Smooth muscle cell of the brain vasculature (primary cell): Measurements from ENCODE around the gene PMAIP1.
"Not testable (repeated sequence)": the region's sequence is repeated elsewhere in the genome, so short reads cannot be mapped to it uniquely, and the experiment has no call there.

Source experiments
- DNase-seq: peaks from one replicate; pipeline ENCODE4 v3.0.0-alpha.2; 2012; ENCODE audit warnings: low read depth, low spot score

The PMAIP1 gene

DNA sequence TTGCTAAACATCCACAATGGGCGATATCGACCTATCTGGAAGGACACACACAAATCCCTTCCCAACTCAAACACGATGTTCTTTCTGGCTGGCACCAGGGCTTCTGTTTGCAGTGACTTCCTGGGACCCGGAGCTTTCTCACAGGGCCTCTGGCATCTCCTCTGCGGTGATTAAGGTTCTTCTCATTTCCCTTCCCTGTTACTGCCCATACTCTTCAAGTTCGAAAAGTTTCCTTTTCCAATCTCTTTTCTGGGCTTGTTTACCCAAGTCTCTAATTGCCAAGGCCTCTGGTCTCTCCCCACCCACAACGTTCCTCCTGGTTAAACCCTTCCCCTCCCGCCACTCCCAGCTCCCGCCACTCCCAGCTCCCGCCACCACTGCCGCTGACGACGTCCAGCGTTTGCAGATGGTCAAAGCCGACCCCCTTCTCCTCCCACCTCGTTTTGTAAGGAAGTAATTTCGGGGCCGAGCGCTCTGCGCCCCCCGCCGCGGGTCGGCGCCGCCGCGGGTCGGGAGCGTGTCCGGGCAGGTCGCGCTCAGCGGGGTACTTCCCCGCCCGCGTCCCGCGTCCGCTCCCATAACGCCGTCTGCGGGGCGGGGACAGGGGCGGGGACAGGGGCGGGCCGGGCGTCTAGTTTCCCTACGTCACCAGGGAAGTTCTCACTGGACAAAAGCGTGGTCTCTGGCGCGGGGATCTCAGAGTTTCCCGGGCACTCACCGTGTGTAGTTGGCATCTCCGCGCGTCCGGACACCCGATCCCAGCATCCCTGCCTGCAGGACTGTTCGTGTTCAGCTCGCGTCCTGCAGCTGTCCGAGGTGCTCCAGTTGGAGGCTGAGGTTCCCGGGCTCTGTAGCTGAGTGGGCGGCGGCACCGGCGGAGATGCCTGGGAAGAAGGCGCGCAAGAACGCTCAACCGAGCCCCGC, at the start of gene PMAIP1:
TSS of gene PMAIP1 (plus strand) at position 699 of the 924 bp plus-strand sequence. CDS start at position 881, 182 bp downstream.
- DNase-seq = peak; percentile 89

DNA sequence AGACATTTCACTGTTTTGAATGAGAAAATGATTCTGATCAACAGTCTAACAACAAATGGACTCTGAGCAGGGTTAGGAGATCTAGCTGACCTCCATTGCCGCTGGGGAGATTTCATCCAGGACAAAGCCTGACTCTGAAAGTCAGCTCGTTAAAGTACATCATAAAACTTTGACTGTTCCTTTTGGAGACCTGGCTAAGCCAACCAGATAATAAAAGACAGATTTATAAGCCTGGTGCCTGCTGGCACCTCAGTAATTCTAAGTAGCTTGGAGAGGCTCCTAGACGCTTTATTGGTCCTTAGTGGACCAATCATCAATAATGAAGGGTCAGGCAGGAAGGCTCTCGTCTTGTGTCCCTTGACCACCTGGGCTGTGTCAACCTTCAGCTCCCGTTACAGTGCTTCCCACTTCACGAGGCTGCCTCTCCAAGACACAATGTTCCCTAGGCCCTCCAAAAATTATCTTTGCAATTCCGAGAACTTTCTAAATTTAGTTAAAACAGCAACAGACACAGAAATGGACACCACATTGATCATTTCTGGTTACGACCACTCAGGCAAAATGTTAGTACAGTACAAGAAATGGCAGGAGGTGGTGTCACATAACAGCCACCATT, 47.9 kb upstream of the PMAIP1 start:
- no peak for DNase-seq

DNA sequence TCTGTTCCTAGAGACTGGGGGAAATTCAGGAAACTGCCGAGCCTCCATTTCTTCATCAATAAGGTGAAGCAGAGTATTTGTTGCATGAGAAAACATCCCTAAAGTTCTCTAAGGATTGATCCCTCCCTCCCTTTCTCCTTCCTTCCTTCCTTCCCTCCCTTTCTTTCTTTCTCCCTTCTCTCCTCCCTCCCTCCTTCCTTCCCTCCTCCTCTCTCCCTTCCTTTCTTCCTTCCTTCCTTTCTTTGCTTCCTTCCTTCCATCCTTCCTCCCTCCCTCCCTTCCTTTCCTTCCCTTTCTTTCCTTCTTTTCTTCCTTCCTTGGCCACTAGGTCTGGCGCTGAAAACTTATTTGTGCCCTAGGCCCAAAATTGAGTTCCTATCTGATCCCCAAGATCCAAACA, 47.2 kb upstream of the PMAIP1 start:
- DNase-seq = no peak

DNA sequence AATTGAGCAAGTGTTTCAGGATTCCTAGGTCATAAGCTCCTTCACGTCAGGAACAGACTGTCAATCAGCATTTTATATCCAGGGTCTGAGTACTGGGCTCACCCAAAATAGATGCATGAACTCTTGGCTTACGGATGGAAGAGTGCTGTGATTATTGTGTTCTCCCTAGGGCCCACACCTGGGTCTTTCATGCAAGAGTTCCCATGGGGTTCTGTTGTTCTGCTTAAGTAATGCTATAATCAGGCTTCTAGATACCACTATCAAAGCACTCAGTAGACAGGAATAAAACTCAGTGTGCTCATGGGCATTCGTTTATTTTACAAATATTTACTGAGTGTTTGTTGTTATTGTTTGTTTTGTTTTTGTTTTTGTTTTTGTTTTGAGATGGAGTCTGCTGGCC, 46.4 kb upstream of the PMAIP1 start:
- DNase-seq = no peak

DNA sequence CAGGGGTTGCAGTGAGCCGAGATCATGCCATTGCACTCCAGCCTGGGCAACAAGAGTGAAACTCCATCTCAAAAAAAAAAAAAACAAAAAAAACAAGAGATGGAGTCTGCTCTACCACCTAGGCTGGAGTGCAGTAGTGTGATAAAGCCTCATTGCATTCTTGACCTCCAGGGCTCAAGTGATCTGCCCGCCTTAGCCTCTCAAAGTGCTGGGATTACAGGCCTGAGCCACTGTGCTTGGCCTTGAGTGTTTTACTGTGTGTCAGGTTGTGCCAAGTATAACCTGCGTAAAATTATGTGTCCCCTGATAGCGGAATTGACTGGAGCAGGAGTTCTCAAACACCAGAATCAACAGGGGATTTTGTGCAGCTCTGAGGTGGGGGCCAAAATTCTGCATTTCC, 45.8 kb upstream of the PMAIP1 start:
- DNase-seq = not testable (repeated sequence)

DNA sequence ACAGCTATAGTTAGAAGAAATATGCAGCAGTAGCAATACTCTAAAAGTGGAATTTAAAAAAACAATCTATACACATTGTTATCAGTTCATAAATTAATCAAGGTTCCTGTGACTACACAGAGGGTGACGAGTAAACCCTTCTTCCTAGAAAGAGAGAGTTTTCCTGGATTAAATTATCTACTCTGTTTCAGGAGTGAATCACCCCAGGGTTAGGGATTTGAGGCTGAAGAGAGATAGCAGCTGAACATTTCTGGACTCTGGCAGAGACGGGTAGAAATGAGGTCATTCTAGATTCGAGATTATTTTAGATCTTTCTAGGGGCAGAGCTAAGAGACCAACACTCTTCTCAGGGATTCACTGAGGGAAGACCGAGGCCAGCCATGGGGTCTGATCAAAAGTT, 38.8 kb upstream of the PMAIP1 start:
- no peak for DNase-seq

DNA sequence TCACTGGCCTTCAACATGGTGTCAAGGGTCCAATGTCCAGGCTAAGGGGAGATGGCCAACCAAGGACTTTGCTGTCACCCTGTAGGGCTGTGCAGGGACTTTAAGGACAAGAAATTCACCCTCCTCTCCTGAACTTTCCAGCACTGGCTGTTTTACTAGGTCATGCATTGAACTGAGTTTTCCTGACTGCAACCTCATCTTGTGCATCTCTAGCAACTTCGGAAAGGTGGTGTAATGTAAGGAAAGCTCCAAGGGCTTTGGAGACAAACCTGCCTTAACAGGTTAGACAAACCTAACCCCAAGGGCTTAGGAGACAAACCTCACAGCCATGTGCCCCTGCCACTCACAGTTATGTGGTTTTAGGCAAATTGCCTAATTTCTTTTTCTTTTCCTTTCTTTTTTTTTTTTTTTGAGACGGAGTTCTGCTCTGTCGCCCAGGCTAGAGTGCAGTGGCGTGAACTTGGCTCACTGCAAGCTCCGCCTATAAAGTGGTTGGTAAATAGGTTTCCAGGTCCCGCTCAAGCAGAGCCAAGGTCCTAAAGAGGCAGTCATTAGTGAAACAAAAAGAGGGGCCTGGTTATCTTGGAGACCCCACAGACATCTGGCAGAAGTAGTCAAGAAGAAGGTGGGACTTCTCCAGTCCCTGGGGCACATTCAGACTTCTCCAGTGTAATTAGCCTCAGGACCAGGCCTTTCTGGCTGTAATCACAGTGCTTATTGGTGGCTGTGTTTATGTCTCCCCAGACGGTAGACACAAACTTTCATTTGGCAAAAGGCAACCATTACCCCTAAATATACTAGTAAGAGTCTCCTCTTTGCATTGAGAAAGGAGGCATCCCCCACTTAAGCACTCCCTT, 37.6 kb upstream of the PMAIP1 start:
- DNase-seq = no peak

DNA sequence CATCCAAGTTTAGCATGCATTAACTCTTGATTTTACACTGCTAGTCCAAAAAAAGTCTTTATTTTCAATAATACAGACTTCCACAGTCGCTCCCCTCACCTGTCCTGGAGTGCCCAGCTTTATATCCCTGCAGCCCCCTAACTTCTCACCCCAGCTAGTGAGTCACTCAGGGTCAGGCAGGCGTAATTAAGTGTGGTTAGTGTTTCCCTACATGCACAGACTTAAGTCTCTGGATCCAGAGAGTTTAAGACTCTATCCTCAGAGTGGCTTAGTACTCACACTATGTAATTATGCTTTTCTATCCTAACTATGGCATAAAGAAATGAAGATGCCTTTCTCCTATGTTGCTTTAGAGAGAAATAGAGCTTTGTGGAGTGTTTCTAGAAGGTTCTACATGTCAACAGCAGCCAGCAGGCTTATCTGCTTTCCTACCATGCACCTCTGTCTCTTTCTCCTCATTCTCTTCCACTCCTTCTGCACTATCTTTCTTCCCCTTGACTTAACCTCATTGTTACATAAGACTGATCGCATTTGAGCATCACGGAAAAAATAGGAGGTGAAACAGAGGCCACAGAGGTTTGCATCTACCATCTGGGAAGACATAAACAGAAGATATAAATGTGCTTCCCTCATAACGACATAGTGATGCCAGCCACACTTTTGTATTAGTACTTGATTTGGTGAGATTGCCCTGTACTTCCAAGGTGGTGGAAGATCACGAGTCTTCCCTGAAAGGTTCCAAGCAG, 34.4 kb upstream of the PMAIP1 start:
- DNase-seq = no peak

DNA sequence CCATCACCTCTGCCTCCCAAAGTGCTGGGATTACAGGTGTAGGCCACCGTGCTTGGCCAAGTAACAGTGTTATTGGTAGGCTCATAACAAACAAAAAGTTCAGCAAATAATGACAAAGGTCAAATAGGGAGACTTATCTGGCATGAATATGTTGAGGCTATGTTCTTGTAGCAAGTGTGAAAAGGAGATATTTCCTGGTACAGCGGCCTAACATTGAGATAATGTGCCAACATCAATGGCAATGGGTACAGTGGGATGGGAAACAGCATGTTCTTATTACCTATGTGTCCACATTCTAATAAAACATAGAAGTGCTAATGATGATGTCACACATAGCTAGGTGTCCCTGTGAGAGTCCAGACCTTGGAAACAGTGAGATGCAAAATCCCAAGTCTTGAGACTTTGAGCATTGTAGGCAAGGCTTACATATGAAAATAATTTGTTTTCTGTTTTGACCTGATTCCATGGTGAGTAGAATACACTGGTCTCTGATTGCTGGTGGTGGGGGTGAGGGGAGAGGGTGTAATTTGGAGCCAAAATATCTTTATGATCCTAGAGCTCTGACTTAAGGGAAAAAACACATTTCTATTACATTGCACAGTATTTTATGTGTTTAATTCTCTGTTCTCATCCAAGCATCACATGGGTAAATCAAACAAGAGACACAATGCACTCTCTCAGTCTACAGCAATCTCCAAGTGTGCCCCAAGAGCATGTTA, 33.1 kb upstream of the PMAIP1 start:
- DNase-seq = no peak

DNA sequence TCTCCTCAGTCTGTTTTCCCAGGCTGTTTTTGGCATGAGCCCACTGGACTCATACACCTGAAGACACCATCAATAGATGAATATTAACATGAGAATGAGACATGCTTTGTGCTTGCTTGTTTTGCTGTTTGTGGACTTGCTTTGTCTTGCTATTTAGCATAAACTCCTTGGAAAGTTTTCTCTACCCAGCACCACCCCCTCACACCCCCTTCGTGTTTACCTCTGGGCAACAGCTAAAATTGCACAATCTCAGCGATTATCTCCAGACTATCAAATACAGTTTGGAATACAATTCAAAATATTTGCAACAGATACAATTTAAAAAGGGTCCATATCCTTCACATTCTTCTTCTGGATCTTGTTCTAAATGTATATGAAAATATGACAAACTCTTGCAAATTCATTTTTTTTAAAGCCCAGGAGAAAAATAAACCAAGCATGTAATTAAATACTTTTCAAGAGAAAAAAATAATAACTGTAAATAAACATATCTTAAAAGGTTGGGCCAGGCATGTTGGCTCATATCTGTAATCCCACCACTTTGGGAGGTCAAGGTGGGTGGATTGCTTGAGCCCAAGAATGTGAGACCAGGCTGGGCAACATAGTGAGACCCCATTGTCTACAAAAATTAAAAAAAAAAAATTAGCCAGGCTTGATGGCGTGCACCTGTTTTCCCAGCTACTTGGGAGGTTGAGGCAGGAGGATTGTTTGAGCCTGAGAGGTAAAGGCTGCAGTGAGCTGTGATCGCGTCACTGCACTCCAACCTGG, 32.3 kb upstream of the PMAIP1 start:
- DNase-seq = no peak

DNA sequence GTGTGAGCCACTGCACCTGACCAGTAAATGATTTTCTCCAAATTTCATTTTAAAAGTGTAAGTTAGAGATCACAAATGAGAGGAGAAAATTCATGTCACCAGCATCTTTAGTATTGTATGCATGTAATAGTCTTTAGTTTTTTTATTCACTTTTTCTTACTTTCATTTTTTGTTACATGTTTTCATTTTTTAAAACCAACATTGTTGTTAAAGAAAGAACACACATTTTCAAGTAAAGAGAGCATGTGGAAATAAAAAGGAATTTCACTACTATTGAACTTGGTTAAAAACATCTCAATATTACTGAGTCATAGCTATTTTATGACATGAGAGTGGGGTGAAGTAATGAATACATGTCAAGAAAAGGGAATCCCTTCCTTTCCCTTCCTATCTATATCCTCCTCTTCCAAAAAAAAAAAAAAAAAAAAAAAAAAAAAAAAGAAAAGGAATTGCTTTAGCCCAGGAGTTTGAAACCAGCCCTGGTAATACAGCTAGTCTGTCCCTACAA, 29.1 kb upstream of the PMAIP1 start:
- DNase-seq = no peak

DNA sequence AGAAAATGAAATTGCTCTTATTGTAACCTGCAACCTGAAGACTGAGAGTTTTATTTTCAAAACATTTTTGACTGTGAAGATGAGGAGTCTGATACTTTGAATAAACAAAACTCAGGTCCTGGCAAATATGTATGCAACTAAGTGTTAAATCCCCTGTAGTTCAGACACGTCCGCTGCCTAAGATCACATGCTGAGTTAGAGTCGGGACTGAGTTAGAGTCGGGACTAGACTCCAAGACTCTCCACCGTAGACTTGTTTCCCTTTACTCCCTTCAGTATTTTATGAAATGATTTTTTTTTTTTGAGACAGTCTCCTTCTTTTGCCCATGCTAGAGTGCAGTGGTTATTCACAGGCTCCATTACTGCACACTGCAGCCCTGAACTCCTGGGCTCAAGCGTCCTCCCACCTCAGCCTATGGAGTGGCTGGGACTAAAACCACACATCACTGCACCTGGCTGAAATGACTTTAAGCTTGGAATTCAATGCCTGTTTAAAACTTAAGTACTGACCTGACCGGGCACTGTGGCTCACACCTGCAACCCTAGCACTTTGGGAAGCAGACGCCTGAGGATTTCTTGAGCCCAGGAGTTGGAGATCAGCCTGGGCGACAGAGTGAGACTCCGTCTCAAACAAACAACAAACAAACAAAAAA, 28.0 kb upstream of the PMAIP1 start:
- no peak for DNase-seq

DNA sequence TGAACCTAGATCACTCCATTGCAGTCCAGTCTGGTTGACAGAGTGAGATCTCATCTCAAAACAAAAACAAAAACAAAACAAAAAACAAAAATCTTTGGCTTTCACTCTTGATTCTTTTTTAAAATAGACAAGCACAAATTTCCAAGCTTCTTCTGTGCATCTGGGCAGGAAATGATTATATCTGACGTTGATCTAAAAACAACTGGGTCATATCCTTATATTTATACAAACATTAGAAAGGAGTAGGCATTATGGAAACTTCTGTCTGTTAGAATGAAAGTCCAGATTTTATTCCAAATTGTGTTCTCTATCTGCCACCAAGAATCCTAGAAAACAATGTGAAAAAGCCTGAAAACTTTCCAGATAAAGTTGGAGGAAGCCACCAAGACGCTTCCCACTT, 26.2 kb upstream of the PMAIP1 start:
- DNase-seq = no peak

DNA sequence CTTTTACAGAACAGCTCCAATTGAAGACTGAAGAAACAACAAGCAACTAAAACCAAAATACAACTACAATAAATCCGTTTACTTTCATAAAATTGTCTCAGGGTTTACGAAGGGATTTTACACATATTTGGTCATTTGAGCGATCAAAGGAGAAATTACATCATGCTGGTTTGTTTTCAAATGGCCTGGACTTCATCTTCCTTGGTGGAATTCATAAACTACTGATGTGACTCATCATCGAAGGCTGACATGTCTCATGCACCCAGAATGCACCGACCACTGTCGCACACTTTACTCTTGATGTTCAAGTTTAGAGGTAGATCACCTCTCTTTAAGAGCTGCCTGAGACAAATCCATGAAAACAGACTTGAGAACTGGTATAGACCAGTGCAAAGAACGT, 25.6 kb upstream of the PMAIP1 start:
- no peak for DNase-seq

DNA sequence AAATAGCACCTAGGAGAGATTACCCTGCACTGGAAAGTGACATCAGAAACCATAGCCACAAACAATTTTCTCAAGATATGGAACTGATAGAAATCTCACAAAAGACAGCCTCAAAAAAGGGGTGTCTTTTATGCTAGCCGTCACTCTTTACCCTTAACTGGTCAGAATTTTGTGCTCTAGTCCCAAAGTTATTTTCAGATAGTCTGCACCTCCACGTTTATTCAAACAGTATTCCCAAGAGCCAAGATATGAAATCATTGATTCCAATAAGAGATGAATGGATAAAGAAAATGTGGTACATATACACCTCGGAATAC, 23.5 kb upstream of the PMAIP1 start:
- DNase-seq = no peak

DNA sequence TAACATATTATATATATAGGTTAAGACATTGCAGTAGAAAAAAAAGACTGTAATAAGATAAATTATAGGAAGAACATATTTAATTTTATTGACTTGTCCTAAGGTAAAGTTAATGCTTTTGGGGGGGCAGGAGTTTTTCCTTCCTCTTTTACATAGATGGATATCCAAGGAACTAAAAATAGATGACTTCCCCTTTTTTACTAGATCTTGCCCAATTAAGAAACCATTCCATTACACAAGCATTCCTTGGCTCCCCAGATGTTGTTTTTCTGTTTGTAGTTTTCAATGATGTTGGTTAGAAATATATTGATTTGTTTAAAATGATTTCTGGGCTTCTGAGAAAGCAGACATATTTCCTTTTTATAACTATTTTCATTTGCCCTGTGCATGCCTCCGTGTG, 22.4 kb upstream of the PMAIP1 start:
- DNase-seq = no peak

DNA sequence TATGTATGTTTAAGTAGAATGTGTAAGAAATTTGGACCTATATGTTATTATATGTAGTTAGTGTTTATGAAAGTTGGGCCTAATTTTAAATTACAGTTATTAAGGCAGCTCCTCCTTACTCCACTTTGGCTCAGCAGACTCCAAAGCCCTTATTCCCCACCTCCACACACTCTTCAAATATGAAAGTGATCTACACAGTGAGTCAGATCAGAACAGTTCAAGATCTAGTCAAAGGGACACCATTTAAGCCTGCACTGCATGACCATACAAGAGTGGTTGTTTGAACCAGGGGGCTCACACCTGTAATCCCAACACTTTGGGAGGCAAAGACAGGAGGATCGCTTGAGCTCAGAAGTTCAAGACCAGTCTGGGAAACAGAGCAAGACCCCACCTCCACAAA, 21.2 kb upstream of the PMAIP1 start:
- DNase-seq = no peak

DNA sequence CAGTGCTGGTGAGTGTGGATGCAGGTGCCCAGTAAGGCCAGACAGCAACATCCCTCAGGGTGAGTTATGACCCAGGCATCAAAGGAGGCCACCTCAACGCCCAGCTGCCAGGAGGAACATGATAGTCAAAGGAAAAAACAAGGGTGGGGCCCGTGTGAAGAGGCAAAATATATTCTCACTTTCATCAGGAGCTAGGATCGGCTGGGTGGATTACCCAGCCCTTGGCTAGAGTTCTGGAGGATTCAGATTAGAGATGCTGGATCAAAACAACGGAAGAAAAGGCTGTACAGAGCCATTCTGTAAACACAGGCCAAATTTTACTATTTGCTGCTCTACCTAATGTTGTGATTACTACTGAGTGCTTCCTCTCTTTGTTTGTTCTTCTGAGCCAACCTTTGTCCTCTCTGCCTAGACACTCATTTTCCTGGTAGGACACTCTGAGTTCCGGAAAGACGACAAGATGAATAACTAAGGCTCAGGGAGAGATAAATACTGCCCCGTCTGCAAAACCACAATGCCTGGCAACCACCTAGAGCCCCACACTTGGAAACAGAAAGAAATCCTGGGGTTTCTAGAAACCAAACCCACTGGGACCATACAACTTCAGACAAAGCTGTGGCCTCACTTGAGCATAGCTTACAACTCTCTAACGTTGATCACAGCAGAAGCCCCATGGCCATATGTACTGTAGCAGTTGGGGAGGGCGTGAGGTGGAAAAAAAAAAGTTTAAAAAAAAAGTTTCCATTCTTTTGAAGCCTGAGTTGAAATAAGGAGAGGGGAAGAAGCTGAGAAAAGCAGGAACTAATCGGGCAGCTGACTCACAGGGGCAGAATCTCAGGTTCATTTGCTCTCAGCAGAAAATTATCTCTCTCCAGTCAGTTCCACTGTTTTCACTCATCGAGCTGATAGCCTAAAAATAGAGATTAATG, 17.8 kb upstream of the PMAIP1 start:
- DNase-seq = peak; percentile 84
